GM18873 (cell line): Measurements from ENCODE around the gene FBXL22.

ENCODE experiments used
- ATAC-seq: cut with Tn5 transposase; IDR thresholded peaks from one replicate; pipeline ENCODE4 v1.9.1; 2021; ENCODE audit warnings: mild to moderate bottlenecking, moderate library complexity, moderate number of reproducible peaks; ENCODE audit not compliant: unreplicated experiment, low FRiP score

The FBXL22 gene, protein sequence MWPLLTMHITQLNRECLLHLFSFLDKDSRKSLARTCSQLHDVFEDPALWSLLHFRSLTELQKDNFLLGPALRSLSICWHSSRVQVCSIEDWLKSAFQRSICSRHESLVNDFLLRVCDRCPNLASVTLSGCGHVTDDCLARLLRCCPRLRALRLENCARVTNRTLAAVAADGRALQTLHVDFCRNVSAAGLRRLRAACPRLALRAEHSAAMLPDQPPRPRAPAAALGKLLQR

DNA sequence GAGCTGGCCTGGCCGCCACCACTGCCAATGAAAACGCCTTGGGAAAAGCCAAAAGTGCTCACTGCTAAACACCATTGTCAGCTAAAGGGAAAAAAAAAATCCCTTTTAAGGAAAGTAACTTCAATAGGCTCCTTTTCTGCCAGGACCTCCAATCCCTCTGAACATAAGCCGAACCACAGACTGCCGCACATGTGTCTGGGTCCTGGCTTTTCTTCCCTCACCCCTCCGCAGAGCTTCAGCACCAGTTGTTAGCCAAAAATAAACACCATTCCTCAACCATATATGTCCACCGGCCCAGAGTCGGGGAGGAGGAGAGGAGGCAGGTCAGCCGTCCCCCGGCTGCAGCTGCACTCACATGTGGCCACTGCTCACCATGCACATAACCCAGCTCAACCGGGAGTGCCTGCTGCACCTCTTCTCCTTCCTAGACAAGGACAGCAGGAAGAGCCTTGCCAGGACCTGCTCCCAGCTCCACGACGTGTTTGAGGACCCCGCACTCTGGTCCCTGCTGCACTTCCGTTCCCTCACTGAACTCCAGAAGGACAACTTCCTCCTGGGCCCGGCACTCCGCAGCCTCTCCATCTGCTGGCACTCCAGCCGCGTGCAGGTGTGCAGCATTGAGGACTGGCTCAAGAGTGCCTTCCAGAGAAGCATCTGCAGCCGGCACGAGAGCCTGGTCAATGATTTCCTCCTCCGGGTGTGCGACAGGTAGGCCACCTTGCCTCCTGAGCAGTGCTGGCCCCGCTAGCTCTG is at the start of gene FBXL22:
TSS of gene FBXL22 (plus strand) at position 350 of the 753 bp plus-strand sequence. CDS start at position 356, 6 bp downstream.
- no peak for ATAC-seq

- ATAC-seq = no peak
Observed at GRCh38 chr15:63551400-63551799, 45.8 kb upstream of the FBXL22 start.

DNA sequence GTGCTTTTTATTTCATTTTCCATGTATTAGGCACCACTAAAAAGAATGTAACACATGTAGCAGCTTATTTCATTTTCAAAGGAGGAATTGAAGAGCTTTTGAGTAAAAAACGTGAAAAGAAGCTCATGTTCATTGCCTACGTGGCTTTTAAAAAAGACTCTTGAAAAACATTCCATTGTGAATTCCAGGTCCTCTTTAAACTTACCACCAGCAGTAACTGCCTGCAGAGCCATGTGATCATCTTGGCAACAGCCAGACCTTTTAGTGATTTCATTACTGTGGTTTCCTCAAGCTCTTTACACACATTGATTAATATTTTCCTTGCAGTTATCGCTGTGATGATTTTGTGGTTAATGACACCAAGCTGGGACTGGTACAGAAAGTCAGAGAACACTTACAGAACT is 43.8 kb upstream of the FBXL22 start:
- no peak for ATAC-seq

DNA sequence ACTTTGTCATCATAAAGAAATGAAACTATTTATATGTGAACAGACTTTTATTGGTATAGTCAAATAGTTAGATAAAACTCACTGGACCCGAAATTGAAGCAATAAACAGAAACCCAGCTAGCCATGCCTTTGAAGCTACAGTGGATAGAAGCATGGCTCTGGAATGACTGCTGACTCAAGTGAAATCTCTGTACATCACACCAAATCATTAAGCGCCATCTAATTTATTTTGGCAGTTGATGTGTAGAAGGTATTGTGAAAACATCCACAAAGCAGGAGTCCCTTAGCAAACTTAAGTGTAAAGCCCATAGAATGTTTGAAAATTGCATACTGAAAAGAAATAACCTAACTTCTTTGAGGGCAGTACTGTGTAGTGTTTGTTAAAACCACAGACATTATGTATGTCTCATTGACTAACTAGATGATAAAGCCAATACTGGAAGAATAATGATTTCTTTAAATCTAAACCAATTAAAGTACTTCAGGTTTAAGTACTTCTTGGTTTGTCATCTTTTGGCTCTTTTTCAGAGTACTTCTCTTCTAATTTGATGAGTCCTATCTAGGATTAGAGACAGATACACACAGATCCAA is 42.8 kb upstream of the FBXL22 start:
- ATAC-seq = no peak

DNA sequence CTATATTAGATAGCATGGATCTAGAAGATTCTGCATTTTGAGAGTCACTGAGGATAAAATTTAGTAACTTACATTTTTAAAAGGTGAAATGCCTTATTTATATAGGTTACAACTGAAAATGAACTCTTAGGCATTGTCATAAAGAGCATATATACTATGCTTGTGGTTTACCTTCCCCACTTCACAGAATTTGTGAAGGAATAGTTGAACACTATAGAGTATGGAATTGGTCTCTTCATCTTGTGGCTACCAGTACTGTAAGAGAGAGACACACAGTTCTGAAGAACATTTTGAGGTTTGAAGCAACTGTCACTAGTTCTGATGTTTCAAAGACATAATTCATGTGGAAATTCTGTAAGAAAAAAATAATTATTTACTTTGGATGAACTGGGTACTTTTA is 41.7 kb upstream of the FBXL22 start:
- ATAC-seq = no peak

- no peak for ATAC-seq
Observed at GRCh38 chr15:63556246-63556645, 40.9 kb upstream of the FBXL22 start.

DNA sequence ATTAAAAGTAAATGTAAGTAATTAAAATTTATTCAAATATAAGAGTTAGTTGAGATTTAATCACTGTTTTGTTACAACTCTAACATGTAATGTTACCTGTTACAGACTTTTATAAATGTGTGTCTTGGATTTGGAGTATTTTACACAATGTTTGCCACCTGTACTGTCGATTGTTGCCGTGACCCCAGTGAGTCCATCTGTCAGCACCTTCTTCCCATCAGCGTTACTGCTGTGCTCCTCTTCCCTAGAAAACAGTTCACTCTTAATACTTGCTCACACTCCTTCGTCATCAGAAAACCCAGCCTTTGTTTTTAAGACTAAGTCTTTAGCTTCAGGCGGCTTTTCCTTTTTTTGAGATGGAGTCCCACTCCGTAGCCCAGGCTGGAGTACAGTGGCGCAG is 40.5 kb upstream of the FBXL22 start:
- ATAC-seq = no peak

- no peak for ATAC-seq
Observed at GRCh38 chr15:63559753-63560152, 37.4 kb upstream of the FBXL22 start.

- ATAC-seq = no peak
Observed at GRCh38 chr15:63560741-63561448, 36.3 kb upstream of the FBXL22 start.

- no peak for ATAC-seq
Observed at GRCh38 chr15:63564093-63564492, 33.1 kb upstream of the FBXL22 start.

GRCh38 chr15:63565536-63566186 is 31.5 kb upstream of the FBXL22 start:
- ATAC-seq = no peak

GRCh38 chr15:63572749-63573464 is 24.3 kb upstream of the FBXL22 start:
- no peak for ATAC-seq

GRCh38 chr15:63573533-63573932 is 23.7 kb upstream of the FBXL22 start:
- no peak for ATAC-seq

- no peak for ATAC-seq
Observed at GRCh38 chr15:63575312-63575711, 21.9 kb upstream of the FBXL22 start.

- no peak for ATAC-seq
Observed at GRCh38 chr15:63576441-63576840, 20.7 kb upstream of the FBXL22 start.

GRCh38 chr15:63582179-63582578 is 15.0 kb upstream of the FBXL22 start:
- no peak for ATAC-seq

GRCh38 chr15:63582718-63583426 is 14.3 kb upstream of the FBXL22 start:
- no peak for ATAC-seq

DNA sequence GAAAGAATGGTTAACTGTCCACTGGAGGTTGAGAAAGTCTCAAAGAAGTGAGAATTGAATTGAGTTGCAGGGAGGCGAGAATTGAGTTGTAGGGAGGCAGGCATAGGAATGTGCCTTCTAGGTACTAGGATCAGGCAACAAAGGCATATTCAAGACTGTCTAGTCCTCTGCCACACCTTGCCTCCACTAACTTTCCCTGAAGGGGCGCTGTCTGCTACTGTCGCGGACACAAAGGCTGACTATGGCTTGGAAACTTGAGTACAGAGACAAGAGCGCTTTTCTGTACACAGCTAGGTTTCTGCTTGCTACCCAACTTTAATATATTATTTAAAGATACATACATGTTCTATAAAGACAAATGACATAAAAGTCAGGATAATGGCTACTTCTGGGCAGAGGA is 10.4 kb upstream of the FBXL22 start:
- ATAC-seq = no peak

DNA sequence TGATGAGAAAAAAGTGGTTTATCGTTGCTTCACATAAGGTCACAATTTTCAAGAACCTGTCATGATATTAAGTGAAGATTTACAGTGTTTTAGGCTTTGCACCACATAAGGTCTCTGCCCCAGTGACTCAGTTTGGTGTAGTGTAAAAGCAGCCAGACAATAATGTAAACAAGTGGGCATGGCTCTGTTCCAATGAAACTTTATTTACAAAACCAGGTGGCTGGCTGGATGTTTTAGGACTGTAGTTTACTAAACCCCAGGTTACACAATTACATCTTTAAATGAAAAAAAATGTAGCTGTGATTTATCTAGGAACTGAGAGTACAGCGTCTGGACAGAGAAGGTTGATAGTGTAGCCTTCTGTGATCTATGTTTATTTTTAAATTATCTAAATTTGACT is 9.7 kb upstream of the FBXL22 start:
- ATAC-seq = no peak
